MV-4-11 (cell line): ENCODE data around the gene HYI.

ENCODE experiments used
- DNase-seq: peaks from one replicate; lab custom pipeline; 2025; lab: John Stamatoyannopoulos, UW

HYI gene

GRCh38 chr1:43444151-43444828 lies 9.4 kb downstream of the HYI start:
- DNase-seq: no peak

GRCh38 chr1:43443197-43443946 lies 10.4 kb downstream of the HYI start:
- no peak for DNase-seq

DNA sequence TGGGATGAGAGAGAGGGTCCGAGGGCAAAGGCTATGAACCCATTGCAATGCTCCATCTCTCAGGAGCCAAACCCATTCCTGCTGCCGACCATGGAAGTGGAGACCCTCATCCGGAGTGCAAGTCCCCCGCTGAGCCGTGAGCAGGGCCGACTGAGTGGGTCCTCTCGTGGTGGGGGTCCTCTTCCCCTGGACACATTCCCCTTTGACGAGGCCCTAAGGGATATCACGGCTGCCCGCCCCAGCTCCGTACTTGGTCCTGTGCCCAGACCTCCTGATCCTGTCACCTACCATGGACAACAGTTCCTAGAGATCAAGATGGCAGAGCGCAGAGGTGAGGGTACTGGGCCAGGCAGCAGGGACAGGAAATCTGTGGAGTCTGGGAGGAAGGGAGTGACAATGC lies 11.0 kb downstream of the HYI start:
- no peak for DNase-seq

DNA sequence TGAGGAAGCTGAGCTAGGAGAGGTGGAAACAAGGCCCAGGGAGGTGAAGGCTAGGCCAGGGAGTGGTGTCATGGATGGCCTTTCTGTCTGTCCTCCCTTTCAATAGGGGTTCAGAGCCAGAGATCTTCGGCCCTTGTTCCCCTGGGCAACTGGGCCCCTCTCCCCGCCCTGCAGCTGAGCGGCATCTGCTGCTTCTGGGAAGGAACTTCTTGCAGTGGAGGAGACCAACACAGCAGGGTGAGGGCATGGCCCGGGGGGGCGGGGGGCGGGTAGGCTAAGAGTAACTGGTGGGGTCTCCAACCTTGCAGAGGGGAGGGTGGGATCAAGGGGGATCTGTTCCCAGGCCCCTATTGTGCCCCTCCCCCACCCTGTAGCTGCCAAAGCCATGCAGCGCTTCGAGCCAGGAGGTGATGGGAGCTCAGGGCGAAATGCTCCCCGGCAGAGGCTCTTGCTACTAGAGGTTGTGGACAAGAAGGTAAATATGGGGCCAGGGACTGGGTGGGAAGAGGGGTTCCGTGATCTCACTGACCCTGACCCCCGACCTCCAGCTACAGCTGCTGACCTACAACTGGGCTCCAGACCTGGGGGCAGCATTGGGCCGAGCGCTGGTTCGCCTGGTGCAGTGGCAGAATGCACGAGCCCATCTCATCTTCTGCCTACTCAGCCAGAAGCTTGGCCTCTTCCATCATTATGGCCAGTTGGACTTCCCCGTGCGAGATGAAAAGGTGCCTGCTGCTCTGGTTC lies 11.7 kb downstream of the HYI start:
- no peak for DNase-seq

DNA sequence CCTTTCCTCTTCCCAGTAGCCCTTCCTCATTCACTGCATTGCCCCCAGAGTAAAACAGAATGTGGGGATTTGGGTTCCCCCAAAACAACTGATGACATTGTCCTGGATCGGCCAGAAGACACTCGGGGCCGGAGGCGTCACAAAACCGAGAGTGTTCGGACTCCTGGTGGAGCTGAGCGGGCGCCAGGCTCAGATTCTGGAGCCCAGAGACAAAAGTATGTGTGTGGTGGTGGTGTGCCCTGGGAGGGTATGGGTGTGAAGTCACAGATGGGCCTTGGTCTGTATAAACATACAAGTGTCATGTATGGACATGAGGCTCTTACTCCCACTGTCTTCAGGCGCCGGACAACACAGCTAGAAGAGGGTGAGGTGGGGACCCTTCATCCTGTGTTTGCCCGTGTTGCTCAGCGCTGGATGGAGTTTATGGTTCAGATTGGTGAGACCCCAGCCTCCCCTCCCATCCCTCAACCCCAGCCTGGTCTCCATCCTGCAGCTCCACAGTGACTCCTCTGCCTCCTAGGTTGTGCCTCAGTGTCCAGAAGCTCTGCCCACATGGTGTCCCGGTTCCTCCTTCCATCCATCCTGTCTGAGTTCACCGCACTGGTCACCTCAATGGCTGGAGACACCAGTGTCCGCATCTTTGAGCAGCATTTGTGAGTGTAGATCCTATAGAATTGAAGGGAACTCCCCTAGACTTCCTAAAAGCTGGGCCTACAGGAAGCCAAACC lies 12.4 kb downstream of the HYI start:
- no peak for DNase-seq

DNA sequence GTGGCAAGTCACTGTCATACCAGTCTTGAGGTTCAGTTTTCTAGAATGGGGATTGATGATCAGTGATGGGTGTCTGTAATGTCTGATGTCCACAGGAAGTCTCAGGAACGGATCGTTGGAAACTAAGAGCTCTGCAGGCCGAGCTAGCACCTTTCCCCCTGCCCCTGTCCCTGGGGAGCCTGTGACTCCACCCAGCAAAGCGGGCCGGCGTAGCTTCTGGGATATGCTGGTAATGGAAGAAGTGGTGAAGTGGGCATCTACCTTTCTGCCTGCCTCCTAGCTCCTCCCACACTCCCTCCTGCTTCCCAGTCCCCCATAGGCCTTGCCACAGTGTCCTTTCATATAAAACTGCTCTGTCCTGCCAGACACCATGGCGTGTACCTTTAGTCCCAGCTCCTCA lies 13.4 kb downstream of the HYI start:
- DNase-seq: no peak

DNA sequence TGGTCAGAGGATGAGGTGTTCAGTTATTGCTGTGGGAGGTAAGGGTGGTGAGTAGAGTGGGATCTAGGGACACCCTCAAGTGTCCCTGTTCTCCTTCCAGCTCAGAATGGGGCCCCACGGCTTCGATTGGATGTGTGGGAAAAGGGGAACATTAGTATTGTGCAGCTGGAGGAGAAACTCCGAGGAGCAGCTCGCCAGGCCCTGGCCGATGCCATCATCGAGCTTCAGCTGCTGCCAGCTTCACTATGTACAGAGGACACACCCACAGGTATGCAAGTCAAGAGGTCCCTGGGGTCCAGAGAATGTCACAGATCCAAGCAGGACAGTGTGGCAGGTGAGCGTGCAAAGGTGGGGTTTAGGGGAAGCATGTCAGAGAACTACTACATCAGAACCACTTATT lies 13.9 kb downstream of the HYI start:
- DNase-seq: no peak

- no peak for DNase-seq
These were observed 14.7 kb downstream of the HYI start for GRCh38 chr1:43438953-43439581.

- DNase-seq: no peak
These were observed 15.2 kb downstream of the HYI start for GRCh38 chr1:43438576-43438952.

- DNase-seq: no peak
These were observed 15.7 kb downstream of the HYI start for GRCh38 chr1:43438006-43438405.

GRCh38 chr1:43437031-43437973 lies 16.4 kb downstream of the HYI start:
- DNase-seq: no peak

GRCh38 chr1:43436371-43436770 lies 17.4 kb downstream of the HYI start:
- DNase-seq: no peak

GRCh38 chr1:43435146-43436145 lies 18.3 kb downstream of the HYI start:
- DNase-seq: no peak

DNA sequence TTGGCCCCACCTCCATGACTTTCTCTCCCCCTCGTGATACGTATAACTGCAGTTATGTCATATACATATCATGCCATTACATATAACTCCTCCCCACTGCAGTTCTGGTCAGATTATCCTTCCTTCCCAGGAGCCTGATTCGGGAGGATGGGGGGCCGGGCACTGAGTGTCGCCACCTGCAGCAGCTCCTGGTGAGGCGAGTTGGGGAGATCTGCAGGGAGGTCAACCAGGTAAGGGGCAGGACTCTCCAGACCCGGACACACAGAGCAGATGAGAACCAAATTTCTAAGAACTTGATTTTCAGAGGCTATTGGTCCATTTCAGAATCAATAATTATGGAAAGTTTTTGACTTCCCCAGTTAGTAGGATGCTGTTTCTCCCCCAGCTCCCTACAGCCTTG lies 19.5 kb downstream of the HYI start:
- no peak for DNase-seq

- no peak for DNase-seq
These were observed 20.8 kb downstream of the HYI start for GRCh38 chr1:43432907-43433306.

DNA sequence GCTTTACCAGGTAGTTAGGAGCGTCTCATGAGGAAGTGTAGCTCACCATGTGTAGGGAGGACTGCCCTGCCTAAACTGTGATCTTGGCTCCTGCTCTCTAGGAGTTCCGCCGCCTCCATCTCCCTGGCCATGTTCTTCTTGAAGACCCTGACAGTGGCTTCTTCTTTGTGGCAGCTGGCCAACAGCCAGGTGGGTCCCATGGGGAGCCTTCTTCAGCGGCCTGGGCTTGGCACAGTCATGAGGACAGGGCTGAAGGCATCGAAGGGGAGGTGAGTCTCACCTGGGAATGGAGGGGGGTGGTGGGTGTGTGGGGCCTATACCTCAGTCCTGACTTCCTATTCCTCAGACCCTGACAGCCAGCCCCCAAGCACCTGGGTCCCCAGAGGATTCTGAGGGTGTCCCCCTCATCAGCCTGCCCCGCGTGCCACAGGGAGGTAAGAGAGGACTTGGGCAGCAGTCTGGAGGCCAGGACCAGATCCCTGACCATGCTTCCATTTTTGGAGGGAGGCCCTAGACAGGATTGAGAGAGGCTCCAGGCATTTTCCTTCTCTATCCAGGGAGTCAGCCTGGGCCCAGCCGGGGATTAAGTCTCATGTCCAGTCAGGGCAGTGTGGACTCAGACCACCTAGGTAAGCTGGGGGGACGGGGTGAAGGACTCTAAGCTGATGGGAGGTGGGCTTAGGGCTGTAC lies 21.4 kb downstream of the HYI start:
- DNase-seq: no peak

DNA sequence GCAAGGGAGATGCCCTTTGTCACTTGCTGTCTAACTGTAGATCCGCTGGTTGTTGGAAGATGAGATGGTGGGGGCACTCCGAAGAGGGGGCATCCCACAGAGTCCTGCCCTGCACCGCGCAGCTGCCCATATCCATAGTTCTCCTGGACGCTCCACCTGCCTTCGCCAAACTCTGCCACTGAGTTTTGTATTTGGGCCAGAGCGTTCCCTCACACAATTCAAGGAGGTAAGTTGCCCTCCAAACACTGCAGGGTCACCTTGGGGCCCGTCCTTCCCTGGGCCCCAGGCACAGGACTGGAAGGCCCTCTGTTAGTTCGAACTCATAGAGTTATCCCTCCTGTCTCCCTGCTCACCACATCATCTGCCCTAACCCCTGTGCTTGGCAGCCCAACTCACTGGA lies 22.1 kb downstream of the HYI start:
- DNase-seq: no peak

DNA sequence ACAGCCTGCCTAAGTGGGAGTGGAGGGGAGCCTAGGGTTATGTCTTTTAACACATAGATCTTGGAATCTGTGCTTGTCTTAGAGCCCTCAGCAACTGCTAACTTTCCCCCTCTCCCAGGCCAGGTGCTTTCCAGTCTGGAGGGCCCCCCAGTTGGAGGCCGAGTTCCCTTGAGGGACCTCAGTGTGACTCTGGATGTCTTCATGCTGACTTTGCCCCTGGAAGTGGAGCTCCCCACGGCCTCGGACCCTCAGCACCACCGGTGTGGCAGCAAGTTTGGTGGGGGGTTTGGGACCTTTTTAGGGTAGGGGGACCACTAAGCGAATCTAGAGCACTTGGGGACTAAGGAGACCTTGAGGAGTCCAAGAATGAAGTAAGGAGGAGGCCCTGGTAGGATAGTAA lies 22.9 kb downstream of the HYI start:
- no peak for DNase-seq

DNA sequence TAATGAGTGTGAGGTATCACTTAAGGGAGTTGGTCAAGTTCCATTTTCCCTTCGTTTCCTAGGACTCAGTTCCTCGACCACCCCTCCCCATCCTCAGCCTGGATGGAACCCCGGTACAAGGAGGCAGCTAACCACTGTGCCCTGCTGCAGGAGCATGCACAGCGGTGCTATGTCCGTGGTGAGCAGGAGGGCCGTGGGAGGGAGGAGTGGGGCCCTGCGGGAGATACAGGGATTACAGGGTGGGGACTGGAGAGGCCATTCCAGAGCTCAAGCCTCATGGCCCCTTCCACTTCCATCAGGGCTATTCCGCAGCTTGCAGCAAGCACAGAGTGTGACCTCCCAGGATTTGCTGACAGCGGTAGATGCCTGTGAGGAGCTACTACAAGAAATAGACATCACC lies 25.8 kb downstream of the HYI start:
- DNase-seq: no peak
